Measurements from ENCODE around the gene FN1.
"Not testable (repeated sequence)": the region's sequence is repeated elsewhere in the genome, so short reads cannot be mapped to it uniquely, and the experiment has no call there.

Gene FN1

DNA sequence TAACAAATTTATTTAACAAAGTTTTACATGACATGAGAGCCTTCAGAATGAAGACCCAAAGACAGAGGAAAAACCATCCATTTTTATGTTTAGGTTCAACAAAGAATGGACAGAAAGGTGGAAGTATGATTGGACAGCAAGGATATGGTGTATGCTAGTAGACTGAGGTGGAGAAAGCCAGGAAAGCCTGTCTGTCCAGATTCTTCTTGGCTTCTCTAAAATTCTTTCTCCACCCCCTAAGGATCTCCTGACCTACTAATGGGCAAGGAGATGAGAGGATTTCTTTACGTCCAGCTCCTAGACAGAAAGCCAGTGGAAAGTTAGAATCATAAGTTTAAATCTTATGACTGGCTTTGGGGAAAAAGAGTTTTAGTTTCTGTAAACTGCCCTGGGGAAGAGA is 121.0 kb downstream of the FN1 start:
- Histone ChIP-seq H3K4me2 (ENCODE audit: low read length, poor library complexity, severe bottlenecking) (no peak overlapping the region), H3K9me3 (ENCODE audit: control insufficient read depth, low read length) (no peaks in the 10 kb centered on the region), H4K8ac (ENCODE audit: low read length) (no peak overlapping the region), H3K18ac (ENCODE audit: low read depth in 1 of 2, low read length in 2 of 2) (no peak overlapping the region), H3K36me3 (ENCODE audit: control insufficient read depth in 1 of 2, insufficient read depth in 2 of 2, low read depth in 1 of 2, low read length in 2 of 2) (peaks cover 14 to 52% of the 10 kb centered on the region in 2 experiments), H2AK5ac (ENCODE audit: low read length, severe bottlenecking) (no peak overlapping the region), H4K91ac (ENCODE audit: low read length) (no peak overlapping the region), H3K9ac (ENCODE audit: low read length) (no peak overlapping the region), H2AFZ (ENCODE audit: low read depth, low read length) (no peak overlapping the region), H2BK5ac (ENCODE audit: low read depth, low read length, poor library complexity, severe bottlenecking) (no peak overlapping the region), H3K27me3 (ENCODE audit: control insufficient read depth in 1 of 2, insufficient read depth in 1 of 2, low read length in 2 of 2) (no peaks in the 10 kb centered on the region), H3K14ac (ENCODE audit: low read length in 2 of 2) (no peak overlapping the region), H2BK15ac (ENCODE audit: low read depth, poor library complexity, severe bottlenecking) (no peak overlapping the region), H3K4ac (ENCODE audit: low read depth in 1 of 2, low read length in 2 of 2) (no peak overlapping the region), H2BK120ac (ENCODE audit: low read depth, low read length) (no peak overlapping the region), H2BK12ac (ENCODE audit: low read length in 2 of 2) (no peak overlapping the region), H3K79me1 (replicated peaks; ENCODE audit: low read length, poor library complexity, severe bottlenecking) (peaks cover 16% of the 10 kb centered on the region), H3K4me3 (ENCODE audit: insufficient read depth in 1 of 2, low read depth in 1 of 2, low read length in 2 of 2) (no peak overlapping the region), H3K23ac (ENCODE audit: low read length in 2 of 2) (no peak overlapping the region), H3K4me1 (ENCODE audit: control insufficient read depth, insufficient read depth, low read depth, low read length) (peaks cover 7% of the 10 kb centered on the region), H3K27ac (ENCODE audit: low read length, poor library complexity, severe bottlenecking) (no peak overlapping the region)
- 93% methylated on average over 1 of the region's 1 CpG for WGBS
- no peak for DNase-seq

- no peak overlapping the region for H2BK5ac ChIP-seq (ENCODE audit: low read depth, low read length, poor library complexity, severe bottlenecking)
- H3K4me3 ChIP-seq (ENCODE audit: insufficient read depth in 1 of 2, low read depth in 1 of 2, low read length in 2 of 2): peak overlapping the region in 1 of 2 experiments; percentile 95
- peak overlapping the region; percentile 87 for H3K9ac ChIP-seq (ENCODE audit: low read length)
- peaks cover 8 to 36% of the 10 kb centered on the region in 2 experiments for H3K36me3 ChIP-seq (ENCODE audit: control insufficient read depth in 1 of 2, insufficient read depth in 2 of 2, low read depth in 1 of 2, low read length in 2 of 2)
- no peak overlapping the region for H3K23ac ChIP-seq (ENCODE audit: low read length in 2 of 2)
- peaks cover 7% of the 10 kb centered on the region for H3K4me1 ChIP-seq (ENCODE audit: control insufficient read depth, insufficient read depth, low read depth, low read length)
- H3K27ac ChIP-seq (ENCODE audit: low read length, poor library complexity, severe bottlenecking): no peak overlapping the region
- H3K4me2 ChIP-seq (ENCODE audit: low read length, poor library complexity, severe bottlenecking): no peak overlapping the region
- WGBS: 85% methylated on average over 3 of the region's 4 CpGs
- H4K91ac ChIP-seq (ENCODE audit: low read length): no peak overlapping the region
- no peaks in the 10 kb centered on the region for H3K9me3 ChIP-seq (ENCODE audit: control insufficient read depth, low read length)
- no peak overlapping the region for H3K4ac ChIP-seq (ENCODE audit: low read depth in 1 of 2, low read length in 2 of 2)
- H2AK5ac ChIP-seq (ENCODE audit: low read length, severe bottlenecking): no peak overlapping the region
- no peak for DNase-seq
- no peak overlapping the region for H3K18ac ChIP-seq (ENCODE audit: low read depth in 1 of 2, low read length in 2 of 2)
- H3K27me3 ChIP-seq (ENCODE audit: control insufficient read depth in 1 of 2, insufficient read depth in 1 of 2, low read length in 2 of 2): no peaks in the 10 kb centered on the region
- H3K79me1 ChIP-seq (replicated peaks; ENCODE audit: low read length, poor library complexity, severe bottlenecking): peaks cover 16% of the 10 kb centered on the region
- H2AFZ ChIP-seq (ENCODE audit: low read depth, low read length): no peak overlapping the region
- no peak overlapping the region for H4K8ac ChIP-seq (ENCODE audit: low read length)
- H3K14ac ChIP-seq (ENCODE audit: low read length in 2 of 2): no peak overlapping the region
- no peak overlapping the region for H2BK12ac ChIP-seq (ENCODE audit: low read length in 2 of 2)
- H2BK120ac ChIP-seq (ENCODE audit: low read depth, low read length): no peak overlapping the region
- H2BK15ac ChIP-seq (ENCODE audit: low read depth, poor library complexity, severe bottlenecking): no peak overlapping the region
Observed at GRCh38 chr2:215313255-215313613, 122.6 kb downstream of the FN1 start.

GRCh38 chr2:215311625-215312396 is 124.1 kb downstream of the FN1 start, which contains the start of gene ATIC:
Gene ATIC, plus strand, starts transcription at chr2:215312059. Its CDS starts 84 bp downstream, at chr2:215312143.
- Histone ChIP-seq H3K4me1 (ENCODE audit: control insufficient read depth, insufficient read depth, low read depth, low read length) (peaks cover 7% of the 10 kb centered on the region), H2AFZ (ENCODE audit: low read depth, low read length) (peak within 1 kb of the TSS; percentile 81), H3K4ac (ENCODE audit: low read depth in 1 of 2, low read length in 2 of 2) (peak within 1 kb of the TSS in 1 of 2 experiments; percentile 70), H3K4me2 (ENCODE audit: low read length, poor library complexity, severe bottlenecking) (peak within 1 kb of the TSS; percentile 84), H4K91ac (ENCODE audit: low read length) (peak within 1 kb of the TSS; percentile 64), H2BK12ac (ENCODE audit: low read length in 2 of 2) (peak within 1 kb of the TSS in 1 of 2 experiments; percentile 18), H3K9ac (ENCODE audit: low read length) (peak within 1 kb of the TSS; percentile 87), H3K18ac (ENCODE audit: low read depth in 1 of 2, low read length in 2 of 2) (peak within 1 kb of the TSS; percentile 90 to 97), H3K27me3 (ENCODE audit: control insufficient read depth in 1 of 2, insufficient read depth in 1 of 2, low read length in 2 of 2) (no peaks in the 10 kb centered on the region), H3K14ac (ENCODE audit: low read length in 2 of 2) (peak within 1 kb of the TSS in 1 of 2 experiments; percentile 63), H3K9me3 (ENCODE audit: control insufficient read depth, low read length) (no peaks in the 10 kb centered on the region), H2BK5ac (ENCODE audit: low read depth, low read length, poor library complexity, severe bottlenecking) (no peak within 1 kb of the TSS), H3K23ac (ENCODE audit: low read length in 2 of 2) (peak within 1 kb of the TSS in 1 of 2 experiments; percentile 40), H4K8ac (ENCODE audit: low read length) (peak within 1 kb of the TSS; percentile 94), H3K36me3 (ENCODE audit: control insufficient read depth in 1 of 2, insufficient read depth in 2 of 2, low read depth in 1 of 2, low read length in 2 of 2) (peaks cover 8 to 26% of the 10 kb centered on the region in 2 experiments), H2BK120ac (ENCODE audit: low read depth, low read length) (no peak within 1 kb of the TSS), H3K79me1 (replicated peaks; ENCODE audit: low read length, poor library complexity, severe bottlenecking) (peaks cover 13% of the 10 kb centered on the region), H2AK5ac (ENCODE audit: low read length, severe bottlenecking) (no peak within 1 kb of the TSS), H2BK15ac (ENCODE audit: low read depth, poor library complexity, severe bottlenecking) (peak within 1 kb of the TSS; percentile 55), H3K27ac (ENCODE audit: low read length, poor library complexity, severe bottlenecking) (peak within 1 kb of the TSS; percentile 55), H3K4me3 (ENCODE audit: insufficient read depth in 1 of 2, low read depth in 1 of 2, low read length in 2 of 2) (peak within 1 kb of the TSS; percentile 80 to 95)
- WGBS: 2% methylated on average over 64 of the region's 64 CpGs
- DNase-seq: peak; percentile 93

DNA sequence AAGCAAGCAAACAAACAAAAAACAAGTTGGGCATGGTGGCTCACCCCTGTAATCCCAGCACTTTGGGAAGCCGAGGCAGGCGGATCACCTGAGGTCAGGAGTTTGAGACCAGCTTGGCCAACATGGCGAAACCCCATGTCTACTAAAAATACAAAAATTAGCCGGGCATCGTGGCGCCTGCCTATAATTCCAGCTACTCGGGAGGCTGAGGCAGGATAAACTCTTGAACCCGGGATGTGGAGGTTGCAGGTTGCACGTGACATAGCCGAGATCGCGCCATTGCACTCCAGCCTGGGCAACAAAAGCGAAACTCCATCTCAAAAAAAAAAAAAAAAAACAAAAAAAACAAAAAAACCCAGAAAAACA is 124.6 kb downstream of the FN1 start:
- WGBS: 99% methylated on average over 8 of the region's 13 CpGs
- H4K91ac ChIP-seq (ENCODE audit: low read length); H2BK15ac ChIP-seq (ENCODE audit: low read depth, poor library complexity, severe bottlenecking); H4K8ac ChIP-seq (ENCODE audit: low read length); H2BK12ac ChIP-seq (ENCODE audit: low read length in 2 of 2); H3K14ac ChIP-seq (ENCODE audit: low read length in 2 of 2); H3K4me1 ChIP-seq (ENCODE audit: control insufficient read depth, insufficient read depth, low read depth, low read length); DNase-seq; H2BK5ac ChIP-seq (ENCODE audit: low read depth, low read length, poor library complexity, severe bottlenecking); H3K27me3 ChIP-seq (ENCODE audit: control insufficient read depth in 1 of 2, insufficient read depth in 1 of 2, low read length in 2 of 2); H2BK120ac ChIP-seq (ENCODE audit: low read depth, low read length); H3K4ac ChIP-seq (ENCODE audit: low read depth in 1 of 2, low read length in 2 of 2); H2AK5ac ChIP-seq (ENCODE audit: low read length, severe bottlenecking); H3K4me2 ChIP-seq (ENCODE audit: low read length, poor library complexity, severe bottlenecking); H3K18ac ChIP-seq (ENCODE audit: low read depth in 1 of 2, low read length in 2 of 2); H3K9me3 ChIP-seq (ENCODE audit: control insufficient read depth, low read length); H3K27ac ChIP-seq (ENCODE audit: low read length, poor library complexity, severe bottlenecking); H2AFZ ChIP-seq (ENCODE audit: low read depth, low read length); H3K23ac ChIP-seq (ENCODE audit: low read length in 2 of 2): not testable (repeated sequence)
- peak overlapping the region; percentile 87 for H3K9ac ChIP-seq (ENCODE audit: low read length)
- peaks cover 13% of the 10 kb centered on the region for H3K79me1 ChIP-seq (replicated peaks; ENCODE audit: low read length, poor library complexity, severe bottlenecking)
- peaks cover 8 to 23% of the 10 kb centered on the region in 2 experiments for H3K36me3 ChIP-seq (ENCODE audit: control insufficient read depth in 1 of 2, insufficient read depth in 2 of 2, low read depth in 1 of 2, low read length in 2 of 2)
- peak overlapping the region in 1 of 2 experiments; percentile 95 for H3K4me3 ChIP-seq (ENCODE audit: insufficient read depth in 1 of 2, low read depth in 1 of 2, low read length in 2 of 2)
